ENCODE results near the gene PRKAG2.
A peak's percentile ranks its signal among the peaks of the same experiment; 100 is the strongest.

Gene PRKAG2

GRCh38 chr7:151629713-151630272 lies 247.1 kb downstream of the PRKAG2 start:
- FAIRE-seq (no peak), DNase-seq (ENCODE audit: insufficient read length, low spot score) (no peak)
- TF ChIP-seq, protein P1, sequence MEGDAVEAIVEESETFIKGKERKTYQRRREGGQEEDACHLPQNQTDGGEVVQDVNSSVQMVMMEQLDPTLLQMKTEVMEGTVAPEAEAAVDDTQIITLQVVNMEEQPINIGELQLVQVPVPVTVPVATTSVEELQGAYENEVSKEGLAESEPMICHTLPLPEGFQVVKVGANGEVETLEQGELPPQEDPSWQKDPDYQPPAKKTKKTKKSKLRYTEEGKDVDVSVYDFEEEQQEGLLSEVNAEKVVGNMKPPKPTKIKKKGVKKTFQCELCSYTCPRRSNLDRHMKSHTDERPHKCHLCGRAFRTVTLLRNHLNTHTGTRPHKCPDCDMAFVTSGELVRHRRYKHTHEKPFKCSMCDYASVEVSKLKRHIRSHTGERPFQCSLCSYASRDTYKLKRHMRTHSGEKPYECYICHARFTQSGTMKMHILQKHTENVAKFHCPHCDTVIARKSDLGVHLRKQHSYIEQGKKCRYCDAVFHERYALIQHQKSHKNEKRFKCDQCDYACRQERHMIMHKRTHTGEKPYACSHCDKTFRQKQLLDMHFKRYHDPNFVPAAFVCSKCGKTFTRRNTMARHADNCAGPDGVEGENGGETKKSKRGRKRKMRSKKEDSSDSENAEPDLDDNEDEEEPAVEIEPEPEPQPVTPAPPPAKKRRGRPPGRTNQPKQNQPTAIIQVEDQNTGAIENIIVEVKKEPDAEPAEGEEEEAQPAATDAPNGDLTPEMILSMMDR (IDR thresholded peaks at IDR 0.05; ENCODE audit: insufficient read depth, missing control alignments), result no peak

- FAIRE-seq (no peak), DNase-seq (ENCODE audit: insufficient read length, low spot score) (no peak)
- TF ChIP-seq, protein P1 (IDR thresholded peaks at IDR 0.05; ENCODE audit: insufficient read depth, missing control alignments), result no peak
Observed at GRCh38 chr7:151628846-151629604, 247.9 kb downstream of the PRKAG2 start.

DNA sequence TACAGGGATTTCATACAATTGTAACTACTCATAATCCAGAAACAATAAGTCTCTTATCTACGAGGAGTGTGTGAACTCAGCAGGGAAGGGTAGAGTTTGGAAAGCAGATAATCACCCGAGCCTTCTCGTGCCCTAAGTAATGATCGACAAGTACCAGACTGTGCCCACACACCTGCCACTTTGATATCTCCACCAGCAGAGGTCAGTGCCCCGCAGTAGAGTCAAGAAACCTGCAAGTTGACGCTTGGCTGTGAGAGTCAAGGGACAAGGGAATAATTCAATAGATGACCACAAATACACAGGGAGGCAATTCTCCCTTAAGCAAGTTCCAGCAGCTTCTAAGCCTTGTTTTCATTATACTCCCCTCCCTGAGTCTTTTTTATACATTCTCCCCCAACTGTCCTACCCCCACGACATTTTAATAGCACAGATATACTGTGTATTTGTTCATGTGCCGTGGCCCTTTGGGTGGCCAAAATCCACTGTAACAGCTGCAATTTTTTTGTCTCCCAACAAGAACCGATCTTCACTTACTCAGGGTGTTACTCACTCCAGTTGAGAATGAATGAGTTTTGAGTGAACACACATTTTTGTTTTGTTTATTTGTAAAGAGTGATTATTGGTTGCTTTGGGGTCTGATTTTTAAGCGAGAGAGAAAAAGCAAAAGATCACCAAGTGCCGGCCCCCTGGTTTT lies 250.3 kb downstream of the PRKAG2 start:
- DNase-seq (ENCODE audit: insufficient read length, low spot score) (no peak), FAIRE-seq (no peak)

DNA sequence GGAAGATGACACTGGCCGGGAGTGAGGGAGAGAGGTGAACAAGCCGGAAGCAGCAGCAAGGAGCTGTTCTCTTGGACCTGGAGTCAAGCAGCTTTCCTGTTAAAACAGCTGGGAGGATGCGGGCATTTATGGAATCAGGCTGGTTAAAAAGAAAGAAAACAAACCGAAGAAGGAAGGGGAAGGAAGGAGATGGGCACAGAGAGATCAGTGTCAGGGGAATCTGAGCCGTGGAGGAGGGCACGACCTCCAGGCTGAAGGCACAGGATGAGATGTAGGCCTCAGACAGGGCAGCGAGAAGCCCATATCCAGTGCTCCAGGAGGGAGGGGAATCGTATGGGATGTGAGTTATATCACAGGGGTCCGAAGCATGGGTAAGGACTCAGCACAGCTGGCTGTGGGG lies 251.3 kb downstream of the PRKAG2 start:
- no peak for DNase-seq (ENCODE audit: insufficient read length, low spot score)
- no peak for FAIRE-seq
- TF ChIP-seq, protein P1 (IDR thresholded peaks at IDR 0.05; ENCODE audit: insufficient read depth, missing control alignments), result no peak

More for the DNA sequence above, 250.3 kb downstream of the PRKAG2 start:
- TF ChIP-seq, protein P1 (IDR thresholded peaks at IDR 0.05; ENCODE audit: insufficient read depth, missing control alignments), result peak; percentile 47

GRCh38 chr7:151624246-151624928 lies 252.5 kb downstream of the PRKAG2 start:
- DNase-seq (ENCODE audit: insufficient read length, low spot score), result no peak
- FAIRE-seq, result no peak
- TF ChIP-seq, protein P1 (IDR thresholded peaks at IDR 0.05; ENCODE audit: insufficient read depth, missing control alignments), result no peak

DNA sequence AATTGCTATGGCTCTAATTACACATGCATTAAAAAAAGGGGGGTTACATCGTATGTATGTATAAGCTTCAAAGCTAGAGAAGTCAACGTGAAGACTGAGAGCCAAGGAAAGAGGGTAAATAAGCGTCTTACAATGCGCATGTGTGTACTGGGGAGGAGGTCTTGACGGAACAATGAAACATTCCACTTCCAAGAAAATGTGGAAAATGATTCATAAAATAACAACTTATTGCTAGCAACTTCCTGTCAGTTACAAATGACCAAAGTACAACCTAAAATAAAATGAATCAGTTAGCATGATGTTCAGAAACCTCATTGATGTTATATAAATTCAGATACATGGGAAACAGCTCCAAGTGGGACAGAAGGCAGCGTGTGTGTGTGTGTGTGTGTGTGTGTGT lies 253.1 kb downstream of the PRKAG2 start:
- TF ChIP-seq, protein P1 (IDR thresholded peaks at IDR 0.05; ENCODE audit: insufficient read depth, missing control alignments), result no peak
- FAIRE-seq (no peak), DNase-seq (ENCODE audit: insufficient read length, low spot score) (no peak)

Measured in D721Med (cell line).